Measurements from ENCODE around the gene NPW. TPM values are rescaled to one million over a fixed set of nuclear protein-coding genes. Genes with fewer than 3 reads are reported as not detected.

NPW gene
- total RNA-seq, 1 experiment from 2014 or later, result 7.1 TPM

GRCh38 chr16:2022723-2023091 lies 3.1 kb downstream of the NPW start:
- Histone ChIP-seq H3K9ac (ENCODE audit: extremely low read depth, insufficient read length, low read length) (no peak overlapping the region), H3K14ac (ENCODE audit: insufficient read depth, low read length) (no peak overlapping the region), H3K18ac (ENCODE audit: insufficient read length, low read depth, low read length) (no peak overlapping the region), H4K5ac (ENCODE audit: insufficient read length, low read depth, low read length) (no peak overlapping the region), H3K27me3 (ENCODE audit: insufficient read depth, low read length) (peaks cover 20% of the 10 kb centered on the region; the same call in 1 of the 2 replicates), H2BK5ac (ENCODE audit: insufficient read length, low read length) (no peak overlapping the region), H3K56ac (ENCODE audit: insufficient read length, low read depth, low read length) (no peak overlapping the region), H3K23me2 (ENCODE audit: insufficient read length, low read depth, low read length, poor library complexity, severe bottlenecking) (peaks cover 16% of the 10 kb centered on the region), H2AFZ (ENCODE audit: low read length) (no peak overlapping the region), H3K4ac (ENCODE audit: low read depth, low read length) (no peak overlapping the region), H4K8ac (replicated peaks; ENCODE audit: insufficient read length, low read depth, low read length) (no peak overlapping the region), H2BK120ac (ENCODE audit: low read depth, low read length, poor library complexity, severe bottlenecking) (no peak overlapping the region), H3K4me1 (ENCODE audit: insufficient read depth, low read length) (no peaks in the 10 kb centered on the region; the same call in 1 of the 2 replicates), H4K20me1 (ENCODE audit: control insufficient read depth, insufficient read depth, insufficient read length) (no peaks in the 10 kb centered on the region), H2BK12ac (ENCODE audit: insufficient read length, low read depth, low read length) (no peak overlapping the region), H3K9me3 (ENCODE audit: control insufficient read depth, low read depth, low read length) (no peaks in the 10 kb centered on the region), H2AK5ac (ENCODE audit: insufficient read length, low read length) (no peak overlapping the region), H3K79me1 (ENCODE audit: insufficient read depth, low read depth, low read length, poor library complexity, severe bottlenecking) (no peaks in the 10 kb centered on the region), H3T11ph (ENCODE audit: low read length) (no peak overlapping the region), H2BK15ac (ENCODE audit: low read depth, low read length) (no peak overlapping the region), H3K79me2 (ENCODE audit: insufficient read depth, low read length) (no peaks in the 10 kb centered on the region), H4K91ac (ENCODE audit: insufficient read length, low read depth, low read length) (no peak overlapping the region), H3K4me2 (ENCODE audit: insufficient read depth, insufficient read length, low read length) (peak overlapping the region; percentile 35), H2BK20ac (ENCODE audit: low read depth, low read length, poor library complexity, severe bottlenecking) (no peak overlapping the region), H3K27ac (ENCODE audit: insufficient read length, low read depth, low read length) (no peak overlapping the region), H3K23ac (ENCODE audit: insufficient read length, low read depth, low read length) (no peak overlapping the region)
- Mint-ChIP-seq H3K9me3 (peaks cover 0 to 6% of the 10 kb centered on the region in 2 experiments; a peak in 3 of 5 replicates), H3K4me1 (peaks cover 14 to 16% of the 10 kb centered on the region in 2 experiments), H3K27ac (peak overlapping the region in 1 of 3 experiments; percentile 7; a peak in 2 of 7 replicates), H3K4me3 (peak overlapping the region; percentile 52 to 76), H3K27me3 (ENCODE audit: low read depth) (peaks cover 76% of the 10 kb centered on the region), H3K36me3 (ENCODE audit: insufficient read depth in 1 of 3, low read depth in 3 of 3) (peaks cover 0 to 2% (median 0%) of the 10 kb centered on the region in 3 experiments; a peak in 1 of 7 replicates)
- peak; percentile 91 for DNase-seq
- TF ChIP-seq CTCF (conservative IDR thresholded peaks at IDR 0.05), result no peak
- WGBS (ENCODE audit: extremely low coverage, insufficient read length, low lambda C conversion rate), result no CpG with 5 or more reads among the region's 14 CpGs

Measured in H9 (cell line).